HFFc6 (cell line): Measurements from ENCODE around the gene OTOA. TPM values are rescaled to one million over a fixed set of nuclear protein-coding genes. Genes with fewer than 3 reads are reported as not detected.

Experiments
- DNase-seq: peaks from one replicate; pipeline ENCODE4 v3.0.0-alpha.2; 2018
- H3K27ac Mint-ChIP-seq: 2 replicates; pipeline ENCODE4 v1.8.0; 2020; ENCODE audit warnings: mild to moderate bottlenecking, mixed read lengths
- H3K27me3 Mint-ChIP-seq: 2 replicates; pipeline ENCODE4 v1.8.0; 2021; ENCODE audit warnings: mild to moderate bottlenecking, moderate library complexity, mixed read lengths; ENCODE audit not compliant: insufficient read depth
- H3K36me3 Mint-ChIP-seq: 2 replicates; pipeline ENCODE4 v1.8.0; 2021; ENCODE audit warnings: low read depth, mixed read lengths
- H3K4me1 Mint-ChIP-seq: 2 replicates; pipeline ENCODE4 v1.8.0; 2020; ENCODE audit warnings: low read depth, mixed read lengths
- H3K4me3 Mint-ChIP-seq: 2 replicates; pipeline ENCODE4 v1.8.0; 2020; ENCODE audit warnings: mild to moderate bottlenecking, moderate library complexity, mixed read lengths
- H3K9me3 Mint-ChIP-seq: 2 replicates; pipeline ENCODE4 v1.8.0; 2020; ENCODE audit warnings: mild to moderate bottlenecking, mixed read lengths
- CTCF ChIP-seq: fragments of 200-600 bp; sonication (generic); IDR thresholded peaks from 2 replicates; pipeline ENCODE4 v1.5.0; 2021; ENCODE audit warnings: antibody characterized with exemption, mild to moderate bottlenecking
- total RNA-seq, 6 experiments: library from RNA; stranded (reverse); fragmentation: NEBNext Ultra II Directional; extraction: Animal tissue kit (Norgen Biotek cat#: 25700); gene quantifications; 2 replicates in 1 of 6; 3 replicates in 5 of 6; pipeline ENCODE4 v1.2.3, GENCODE V29; 2021

OTOA gene
- total RNA-seq, 6 experiments from 2014 or later, result not detected

- no peak for TF ChIP-seq CTCF
- Mint-ChIP-seq H3K27me3 (no peaks in the 10 kb centered on the region; the same call in 1 of the 2 replicates), H3K36me3 (no peaks in the 10 kb centered on the region; the same call in 1 of the 2 replicates), H3K27ac (no peak overlapping the region), H3K4me1 (peaks cover 41% of the 10 kb centered on the region), H3K9me3 (no peaks in the 10 kb centered on the region), H3K4me3 (no peak overlapping the region)
- no peak for DNase-seq
Measured at GRCh38 chr16:21643785-21644184, 20.0 kb upstream of the OTOA start.

- DNase-seq, result no peak
- no peaks in the 10 kb centered on the region; the same call in 1 of the 2 replicates for H3K27me3 Mint-ChIP-seq
- H3K36me3 Mint-ChIP-seq, result no peaks in the 10 kb centered on the region; the same call in 1 of the 2 replicates
- peaks cover 33% of the 10 kb centered on the region for H3K4me1 Mint-ChIP-seq
- no peak overlapping the region for H3K4me3 Mint-ChIP-seq
- 0 out of 2 replicates have a peak overlapping the region, but pooled peaks have one; percentile 11 for H3K27ac Mint-ChIP-seq
- H3K9me3 Mint-ChIP-seq, result no peaks in the 10 kb centered on the region
- TF ChIP-seq CTCF, result no peak
Measured at GRCh38 chr16:21644674-21645073, 19.1 kb upstream of the OTOA start.

DNA sequence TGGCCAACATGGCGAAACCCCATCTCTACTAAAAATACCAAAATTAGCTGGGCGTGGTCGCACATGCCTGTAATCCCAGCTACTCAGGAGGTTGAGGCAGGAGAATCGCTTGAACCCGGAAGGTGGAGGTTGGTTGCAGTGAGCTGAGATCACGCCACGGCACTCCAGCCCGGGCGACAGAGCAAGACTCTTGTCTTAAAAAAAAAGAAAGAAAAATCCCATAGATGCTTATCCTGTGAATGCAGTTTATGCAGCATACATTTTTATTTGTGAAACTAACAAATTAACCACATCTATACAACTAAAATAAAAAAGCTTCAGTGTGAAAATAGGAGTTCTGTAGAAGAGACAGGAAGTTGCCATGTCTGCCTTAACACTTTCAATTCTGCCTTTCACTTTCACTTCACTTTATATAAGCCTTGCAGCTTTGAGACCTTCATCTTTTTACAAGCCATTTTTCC is 18.5 kb upstream of the OTOA start:
- Mint-ChIP-seq H3K4me3 (peak overlapping the region; percentile 40; the same call in 1 of the 2 replicates), H3K9me3 (no peaks in the 10 kb centered on the region), H3K4me1 (peaks cover 33% of the 10 kb centered on the region), H3K36me3 (no peaks in the 10 kb centered on the region; the same call in 1 of the 2 replicates), H3K27ac (peak overlapping the region; percentile 40; the same call in 1 of the 2 replicates), H3K27me3 (no peaks in the 10 kb centered on the region; the same call in 1 of the 2 replicates)
- TF ChIP-seq CTCF, result no peak
- no peak for DNase-seq

DNA sequence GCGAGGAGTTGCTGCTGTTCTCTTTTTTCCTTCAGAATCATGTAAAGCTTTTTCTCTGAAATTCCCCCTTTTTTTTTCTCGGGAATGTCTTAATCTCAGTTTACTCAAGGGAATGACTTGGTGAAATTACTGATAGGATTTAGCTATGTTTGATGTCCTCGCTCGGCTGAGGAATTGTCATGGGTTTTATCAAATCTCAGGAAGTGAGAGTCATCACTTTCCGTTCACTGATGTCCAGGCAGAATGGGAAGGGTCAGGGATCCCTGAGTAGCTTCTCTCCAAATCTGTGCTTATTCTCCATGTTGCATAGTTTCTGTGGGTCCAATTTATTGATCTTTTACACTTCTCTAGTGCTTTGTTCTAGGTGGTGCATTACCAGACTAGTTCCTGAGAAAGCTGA is 17.7 kb upstream of the OTOA start:
- Mint-ChIP-seq H3K4me1 (peaks cover 27% of the 10 kb centered on the region), H3K27me3 (no peaks in the 10 kb centered on the region; the same call in 1 of the 2 replicates), H3K4me3 (no peak overlapping the region), H3K9me3 (no peaks in the 10 kb centered on the region), H3K36me3 (no peaks in the 10 kb centered on the region; the same call in 1 of the 2 replicates), H3K27ac (no peak overlapping the region)
- TF ChIP-seq CTCF, result no peak
- DNase-seq, result no peak

GRCh38 chr16:21646721-21647561 is 16.8 kb upstream of the OTOA start:
- H3K27me3 Mint-ChIP-seq, result no peaks in the 10 kb centered on the region; the same call in 1 of the 2 replicates
- H3K4me1 Mint-ChIP-seq, result peaks cover 19% of the 10 kb centered on the region
- no peak for DNase-seq
- no peak overlapping the region for H3K4me3 Mint-ChIP-seq
- H3K36me3 Mint-ChIP-seq, result no peaks in the 10 kb centered on the region; the same call in 1 of the 2 replicates
- H3K27ac Mint-ChIP-seq, result no peak overlapping the region
- TF ChIP-seq CTCF, result no peak
- H3K9me3 Mint-ChIP-seq, result no peaks in the 10 kb centered on the region
